Epithelial cell of prostate (primary cell): ENCODE data around the gene SRBD1.

Source experiments
- DNase-seq: peaks from one replicate; pipeline ENCODE4 v3.0.0-alpha.2; 2011; ENCODE audit warnings: low read depth, low spot score
- H3K27ac ChIP-seq: fragments of 450-650 bp; 2 replicates; pipeline ENCODE4 v1.5.1; 2017; ENCODE audit warnings: mild to moderate bottlenecking

The SRBD1 gene, protein sequence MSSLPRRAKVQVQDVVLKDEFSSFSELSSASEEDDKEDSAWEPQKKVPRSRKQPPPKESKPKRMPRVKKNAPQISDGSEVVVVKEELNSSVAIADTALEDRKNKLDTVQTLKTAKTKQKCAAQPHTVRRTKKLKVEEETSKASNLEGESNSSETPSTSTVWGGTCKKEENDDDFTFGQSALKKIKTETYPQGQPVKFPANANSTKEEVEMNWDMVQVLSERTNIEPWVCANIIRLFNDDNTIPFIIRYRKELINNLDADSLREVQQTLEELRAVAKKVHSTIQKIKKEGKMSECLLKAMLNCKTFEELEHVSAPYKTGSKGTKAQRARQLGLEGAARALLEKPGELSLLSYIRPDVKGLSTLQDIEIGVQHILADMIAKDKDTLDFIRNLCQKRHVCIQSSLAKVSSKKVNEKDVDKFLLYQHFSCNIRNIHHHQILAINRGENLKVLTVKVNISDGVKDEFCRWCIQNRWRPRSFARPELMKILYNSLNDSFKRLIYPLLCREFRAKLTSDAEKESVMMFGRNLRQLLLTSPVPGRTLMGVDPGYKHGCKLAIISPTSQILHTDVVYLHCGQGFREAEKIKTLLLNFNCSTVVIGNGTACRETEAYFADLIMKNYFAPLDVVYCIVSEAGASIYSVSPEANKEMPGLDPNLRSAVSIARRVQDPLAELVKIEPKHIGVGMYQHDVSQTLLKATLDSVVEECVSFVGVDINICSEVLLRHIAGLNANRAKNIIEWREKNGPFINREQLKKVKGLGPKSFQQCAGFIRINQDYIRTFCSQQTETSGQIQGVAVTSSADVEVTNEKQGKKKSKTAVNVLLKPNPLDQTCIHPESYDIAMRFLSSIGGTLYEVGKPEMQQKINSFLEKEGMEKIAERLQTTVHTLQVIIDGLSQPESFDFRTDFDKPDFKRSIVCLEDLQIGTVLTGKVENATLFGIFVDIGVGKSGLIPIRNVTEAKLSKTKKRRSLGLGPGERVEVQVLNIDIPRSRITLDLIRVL

DNA sequence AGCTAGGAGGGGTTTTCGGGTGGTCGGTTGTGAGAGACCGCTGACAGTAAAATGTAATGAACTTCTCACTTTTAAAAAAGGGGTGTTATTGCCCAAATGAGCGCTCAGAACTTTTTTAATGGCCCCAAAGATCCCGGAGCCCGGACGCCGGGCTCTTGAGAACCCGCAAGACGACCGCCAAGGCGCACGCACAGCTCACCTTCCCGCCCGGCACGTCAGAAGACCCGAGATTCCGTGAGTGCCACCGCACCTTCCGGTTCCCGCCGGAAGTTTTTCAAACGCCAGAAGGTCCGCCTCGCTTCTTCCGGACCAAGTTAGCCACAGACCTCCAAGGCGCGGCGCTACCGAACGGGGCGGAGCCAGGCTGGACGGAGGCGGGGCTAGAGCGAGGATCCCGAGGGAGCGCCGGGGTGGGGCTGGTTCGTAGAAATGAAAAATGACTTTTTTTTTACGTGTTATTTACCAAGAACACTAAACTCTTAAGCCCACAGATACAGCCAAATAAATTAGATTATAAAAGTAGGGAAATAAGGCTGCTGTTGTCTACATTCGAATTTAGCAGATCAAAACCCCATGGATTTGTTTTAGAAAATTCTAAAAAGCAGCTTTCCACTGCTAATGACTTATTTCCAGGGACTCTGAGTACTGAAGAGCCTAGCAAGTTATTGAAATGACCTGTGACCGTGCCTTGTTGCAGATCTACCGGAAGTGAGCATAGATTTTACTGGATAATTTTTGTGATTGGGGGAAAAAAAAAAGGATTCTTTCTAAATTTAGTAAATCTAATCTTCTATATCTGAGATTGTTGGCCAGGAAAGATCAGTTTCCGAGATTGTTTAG is at the start of gene SRBD1:
SRBD1 (minus strand) TSS at position 248 of the 840 bp plus-strand sequence. CDS start 5,826 bp downstream, outside the sequence.
- DNase-seq, result peak; percentile 67
- peak within 1 kb of the TSS; percentile 84 for H3K27ac ChIP-seq

DNA sequence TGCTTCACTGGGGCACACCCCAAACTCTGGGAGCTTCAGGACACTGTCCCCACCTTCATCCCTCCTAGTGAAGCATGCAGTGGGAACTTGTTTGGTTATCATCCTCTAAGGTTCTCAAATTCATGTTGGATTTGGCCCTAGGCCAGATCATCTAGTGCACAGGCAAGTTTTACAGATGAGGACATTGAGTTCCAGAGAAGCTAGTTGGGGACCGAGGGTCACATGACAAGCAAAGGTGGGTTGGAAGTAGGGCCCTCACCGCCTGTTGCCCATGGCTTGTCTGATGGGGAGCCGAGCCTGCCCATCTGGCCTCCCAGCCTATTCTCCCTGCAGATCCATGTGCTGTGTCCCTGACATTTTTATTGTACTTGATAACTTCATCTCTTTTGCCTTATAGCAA is 43.2 kb upstream of the SRBD1 start:
- no peak overlapping the region for H3K27ac ChIP-seq
- DNase-seq, result no peak

DNA sequence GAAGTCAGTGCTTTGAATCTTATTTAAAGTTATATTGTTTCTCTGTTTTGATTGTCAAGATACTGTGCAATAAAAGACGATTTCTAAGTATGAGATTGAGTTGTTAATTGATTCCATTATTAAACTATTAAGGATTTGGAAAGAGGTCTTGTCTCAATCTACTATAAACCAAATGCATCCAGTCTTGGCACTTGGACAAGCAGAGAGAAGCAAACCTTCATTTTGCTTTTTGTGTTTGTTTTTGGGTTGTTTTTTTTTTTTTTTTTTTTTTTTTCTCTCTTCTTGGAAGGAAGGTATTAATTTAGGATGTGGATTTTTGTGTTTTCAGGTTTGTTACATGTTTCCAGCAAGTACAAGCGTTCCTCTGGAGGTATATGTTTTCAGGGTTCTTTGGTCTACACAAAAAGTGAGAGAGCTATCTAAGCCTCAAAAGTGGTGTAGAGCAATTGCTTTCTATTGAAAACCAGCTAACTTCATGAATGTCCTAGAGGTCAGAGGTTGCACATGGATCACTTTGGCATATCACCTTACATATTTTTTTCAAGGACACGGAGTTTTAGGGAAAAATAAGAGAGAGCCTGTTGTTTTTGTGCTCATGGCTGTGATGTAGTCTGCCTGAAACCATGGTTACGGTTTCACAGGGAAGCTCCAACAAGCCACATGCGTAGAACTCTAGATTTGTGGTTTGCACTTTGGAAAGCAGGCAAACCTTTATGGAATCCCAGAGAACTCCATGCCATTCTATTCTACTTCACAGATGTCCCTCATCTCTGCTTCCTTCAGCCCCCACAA is 42.3 kb upstream of the SRBD1 start:
- no peak overlapping the region for H3K27ac ChIP-seq
- DNase-seq, result no peak

DNA sequence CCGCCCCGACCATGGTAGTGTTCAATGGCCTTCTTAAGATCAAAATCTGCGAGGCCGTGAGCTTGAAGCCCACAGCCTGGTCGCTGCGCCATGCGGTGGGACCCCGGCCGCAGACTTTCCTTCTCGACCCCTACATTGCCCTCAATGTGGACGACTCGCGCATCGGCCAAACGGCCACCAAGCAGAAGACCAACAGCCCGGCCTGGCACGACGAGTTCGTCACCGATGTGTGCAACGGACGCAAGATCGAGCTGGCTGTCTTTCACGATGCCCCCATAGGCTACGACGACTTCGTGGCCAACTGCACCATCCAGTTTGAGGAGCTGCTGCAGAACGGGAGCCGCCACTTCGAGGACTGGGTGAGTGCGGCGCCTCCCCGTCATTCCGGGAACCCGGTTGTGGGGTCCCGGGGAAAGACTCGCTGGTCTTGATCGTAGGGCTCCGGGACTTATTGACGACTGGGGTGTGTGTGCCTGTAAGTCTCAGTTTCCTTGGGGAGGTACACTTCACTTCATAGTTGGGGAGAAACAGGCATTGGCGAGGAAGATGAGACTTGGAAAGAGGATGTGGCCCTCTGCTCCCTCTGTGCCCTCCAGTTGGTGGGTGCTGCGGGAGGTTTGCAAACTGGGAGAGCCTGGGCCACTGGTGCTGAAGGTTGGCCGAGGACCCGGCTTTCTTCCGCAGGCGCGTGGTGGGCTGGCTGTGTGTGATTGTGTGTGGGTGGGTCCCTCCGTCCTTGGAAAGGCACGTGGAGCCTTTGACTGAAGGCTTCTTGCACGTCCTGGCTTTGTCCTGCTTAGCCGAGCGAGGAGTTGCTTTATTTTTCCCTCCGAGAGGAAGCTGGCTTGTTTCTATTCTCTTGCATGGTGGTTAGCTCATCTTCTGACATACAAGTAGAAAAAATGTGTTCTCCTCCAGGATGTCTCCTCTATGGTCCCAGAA is 41.3 kb upstream of the SRBD1 start:
- no peak overlapping the region for H3K27ac ChIP-seq
- DNase-seq, result no peak

DNA sequence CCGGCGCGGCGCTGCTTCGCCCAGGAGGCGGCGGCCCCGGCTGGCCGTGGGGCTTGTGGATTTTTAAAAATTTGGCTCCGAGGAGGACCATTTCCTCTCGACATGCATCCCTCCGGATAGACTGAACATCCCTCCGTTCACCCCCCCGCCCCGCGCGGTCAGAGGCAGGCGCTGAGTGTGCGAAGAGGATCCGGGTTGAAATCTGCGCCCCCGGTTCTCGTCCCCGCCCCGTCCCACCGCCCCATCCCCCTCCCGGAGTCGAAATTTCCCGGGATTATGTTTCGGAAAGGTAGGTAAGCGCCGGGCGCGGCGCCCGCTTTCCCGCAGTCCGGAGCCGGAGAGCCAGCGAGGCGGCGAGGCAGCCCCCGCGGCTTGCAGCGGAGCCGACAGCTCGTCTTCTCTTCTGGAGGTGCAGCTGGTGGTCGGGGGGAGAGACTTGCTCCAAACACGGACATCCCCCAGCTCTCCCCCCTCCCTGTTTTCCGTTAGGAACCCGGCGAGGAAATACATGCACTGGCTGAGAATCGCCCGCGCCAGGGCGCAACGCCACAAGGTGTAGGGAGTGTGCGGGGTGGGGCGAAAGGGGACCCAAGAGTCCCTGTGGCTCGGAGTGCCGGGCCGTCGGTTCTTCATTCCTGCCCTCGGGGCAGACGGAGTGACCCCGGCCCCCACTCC is 40.5 kb upstream of the SRBD1 start, which contains the start of gene PRKCE:
PRKCE (plus strand) TSS at position 261 of the 675 bp plus-strand sequence.
- DNase-seq, result no peak
- peak within 1 kb of the TSS; percentile 81 for H3K27ac ChIP-seq

DNA sequence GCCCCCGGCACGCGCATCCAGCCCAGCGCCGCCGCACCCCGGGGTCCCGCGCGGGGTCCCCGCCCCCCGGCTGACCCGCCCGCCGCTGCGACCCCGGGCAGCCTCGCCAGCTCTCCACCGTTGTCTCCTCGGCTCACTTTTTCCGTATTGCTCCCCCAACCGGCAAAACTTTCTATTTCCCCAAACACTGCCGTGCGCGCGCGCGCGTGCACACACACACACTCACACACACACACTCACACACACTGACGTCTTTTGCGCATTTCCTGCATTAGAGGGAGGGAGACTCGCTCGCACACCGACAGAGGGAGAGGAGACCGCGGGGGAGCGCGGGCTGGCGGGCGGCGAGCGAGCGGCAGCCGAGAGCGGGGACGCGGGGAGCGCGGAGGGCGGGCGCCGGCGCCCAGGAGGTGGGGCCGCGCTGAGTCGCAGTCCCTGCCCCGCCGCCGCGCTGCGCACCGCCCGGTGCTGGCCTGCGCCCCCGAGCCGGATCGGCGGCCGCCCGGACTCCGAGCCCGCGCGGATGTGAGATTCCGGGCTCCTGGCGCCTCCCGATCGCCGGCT is 39.9 kb upstream of the SRBD1 start:
- DNase-seq, result peak; percentile 88

DNA sequence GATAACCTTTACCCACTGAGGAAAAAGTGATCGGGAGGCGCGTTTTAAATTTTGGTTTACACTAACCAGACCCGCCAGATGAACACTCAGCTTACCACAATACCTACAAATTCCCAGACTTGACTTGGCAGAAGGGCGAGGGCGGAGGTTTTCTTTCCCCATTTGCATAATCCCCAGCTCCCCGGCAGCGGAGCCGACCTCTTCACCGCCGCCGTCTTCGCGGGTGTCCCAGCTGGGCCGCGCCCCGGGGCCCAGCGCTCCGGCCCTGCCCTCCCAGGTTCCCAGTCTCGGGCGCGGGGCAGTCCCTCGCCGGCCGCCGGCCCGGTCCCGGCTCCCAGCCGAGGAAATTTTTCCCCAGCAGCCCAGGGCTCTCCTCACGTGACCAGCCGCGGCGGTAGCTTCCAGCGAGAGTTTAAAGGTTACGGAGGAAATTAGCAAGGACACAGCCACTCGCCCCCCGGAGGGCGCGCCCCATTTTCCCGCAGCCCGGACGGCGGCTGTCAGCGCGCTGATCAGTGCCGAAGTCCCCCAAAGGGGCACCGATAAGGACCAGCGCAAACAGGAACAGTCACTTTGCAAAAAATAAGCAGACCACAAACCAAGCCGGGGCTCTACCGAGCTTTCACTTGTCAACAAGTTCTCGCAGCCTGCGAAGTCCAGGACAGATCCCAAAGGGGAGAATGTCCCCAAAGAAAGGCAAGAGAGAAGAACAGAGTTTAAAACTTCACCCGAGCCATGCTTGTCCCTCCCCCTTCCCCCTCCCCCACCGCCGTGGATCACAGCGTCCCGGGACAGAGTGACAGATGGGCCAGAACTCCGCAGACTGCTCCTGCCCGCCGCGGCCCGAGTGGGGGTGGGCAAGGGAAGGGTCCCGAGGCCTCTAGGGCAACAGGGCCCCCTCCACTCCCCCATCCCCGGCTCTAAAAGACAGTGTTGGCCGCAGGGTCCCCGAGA is 39.1 kb upstream of the SRBD1 start:
- H3K27ac ChIP-seq, result peak overlapping the region; percentile 81
- no peak for DNase-seq

More for the DNA sequence above, 39.9 kb upstream of the SRBD1 start:
- H3K27ac ChIP-seq, result peak overlapping the region; percentile 81

DNA sequence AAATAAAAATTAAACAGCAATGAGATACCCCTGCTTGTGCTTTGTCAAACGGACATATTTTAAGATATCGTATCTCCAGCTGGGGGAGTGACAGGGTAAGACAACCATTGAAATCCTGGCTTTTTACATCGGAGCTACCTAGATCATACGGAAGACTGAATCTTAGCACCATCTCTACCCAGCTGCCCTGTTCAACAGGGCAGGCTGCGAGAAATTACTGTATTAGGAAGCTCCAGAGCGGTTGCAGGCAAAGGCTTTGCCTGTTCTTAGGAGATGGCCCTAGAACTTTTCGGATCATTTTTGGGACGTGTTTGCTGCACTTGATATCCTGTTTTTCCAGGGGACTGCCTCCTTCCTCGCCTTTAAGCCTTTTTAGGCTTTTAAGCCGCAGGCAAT is 38.4 kb upstream of the SRBD1 start:
- no peak for DNase-seq
- peak overlapping the region; percentile 81 for H3K27ac ChIP-seq

DNA sequence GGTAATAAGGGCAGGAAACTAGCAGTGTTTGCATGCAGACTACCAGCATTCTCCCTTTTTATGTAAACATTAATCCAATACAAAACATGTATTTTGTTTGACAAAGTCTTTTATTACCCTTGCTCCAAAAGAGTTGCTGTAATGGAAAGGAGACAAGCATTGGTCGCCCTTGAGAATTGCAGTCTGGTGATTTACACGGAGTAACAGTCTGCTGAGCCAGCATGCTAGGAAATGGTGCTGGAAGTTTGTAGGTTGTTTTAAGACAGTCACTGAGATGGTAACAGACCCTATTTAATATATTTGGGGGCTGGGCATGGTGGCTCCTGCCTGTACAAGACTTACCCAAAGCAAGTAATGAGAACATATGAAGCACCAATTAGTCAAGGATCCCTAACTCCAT is 37.6 kb upstream of the SRBD1 start:
- H3K27ac ChIP-seq, result no peak overlapping the region
- no peak for DNase-seq

DNA sequence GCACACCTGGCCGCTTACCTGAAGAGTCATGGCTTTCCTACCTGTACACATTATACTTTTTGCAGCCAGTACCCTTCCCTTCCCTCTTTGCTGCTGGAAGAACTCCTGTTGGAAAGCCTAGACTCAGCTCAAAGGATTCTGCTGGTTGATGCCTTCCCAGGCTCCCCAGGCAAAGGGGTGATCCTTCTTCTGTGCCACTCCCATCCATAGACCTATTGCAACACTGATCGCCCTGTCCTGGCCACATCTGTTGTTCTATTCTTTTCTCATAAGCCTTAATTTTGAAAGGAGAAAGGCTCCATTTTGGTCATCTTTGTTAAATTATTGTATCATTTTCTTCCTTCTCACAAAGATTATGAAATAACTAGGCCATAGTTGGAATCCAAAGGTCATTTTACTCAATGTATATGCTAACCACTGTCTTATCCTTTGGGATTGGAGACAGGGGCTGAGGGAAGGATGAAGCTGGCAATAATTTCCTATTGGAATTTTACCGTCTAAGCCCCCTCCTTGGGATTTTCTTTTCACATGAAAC is 37.0 kb upstream of the SRBD1 start:
- DNase-seq, result no peak
- no peak overlapping the region for H3K27ac ChIP-seq

DNA sequence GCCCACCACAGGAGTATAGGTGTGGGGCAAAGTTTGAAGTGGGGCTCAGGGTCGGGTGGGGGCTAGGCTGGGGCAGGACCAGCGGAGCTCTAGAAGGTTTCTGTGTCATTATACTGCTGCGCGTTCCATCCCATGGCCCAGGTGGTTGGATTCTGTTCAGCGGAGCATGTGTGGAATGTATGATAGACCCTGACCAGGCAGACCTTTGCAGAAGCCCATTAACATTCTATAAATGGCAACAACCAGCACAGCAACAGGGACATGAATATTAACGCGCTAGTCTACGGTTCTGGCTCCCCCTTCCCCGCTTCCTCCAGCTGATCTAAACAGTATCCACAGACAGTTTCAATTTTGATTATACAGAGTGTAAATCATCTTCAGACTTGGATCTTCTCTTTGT is 36.3 kb upstream of the SRBD1 start:
- no peak for DNase-seq
- H3K27ac ChIP-seq, result no peak overlapping the region

DNA sequence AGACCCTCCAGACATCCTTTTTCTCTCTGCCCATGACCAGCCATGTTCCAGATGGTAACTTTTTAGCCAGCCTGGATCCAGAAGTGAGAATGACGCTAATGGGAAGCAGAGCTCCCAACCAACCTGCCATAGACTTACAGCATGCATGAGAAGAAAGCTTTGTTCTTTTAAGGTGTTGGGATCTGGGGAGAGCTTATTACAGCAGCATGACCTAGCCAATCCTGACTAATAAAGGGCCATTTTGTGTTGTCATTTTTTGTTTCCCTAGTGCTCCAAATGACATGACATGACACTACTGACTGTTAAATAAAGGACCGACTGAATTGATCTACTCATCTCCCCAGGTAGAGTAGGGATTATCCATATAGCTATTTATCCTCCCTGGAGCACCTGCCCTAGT is 35.2 kb upstream of the SRBD1 start:
- DNase-seq, result no peak

DNA sequence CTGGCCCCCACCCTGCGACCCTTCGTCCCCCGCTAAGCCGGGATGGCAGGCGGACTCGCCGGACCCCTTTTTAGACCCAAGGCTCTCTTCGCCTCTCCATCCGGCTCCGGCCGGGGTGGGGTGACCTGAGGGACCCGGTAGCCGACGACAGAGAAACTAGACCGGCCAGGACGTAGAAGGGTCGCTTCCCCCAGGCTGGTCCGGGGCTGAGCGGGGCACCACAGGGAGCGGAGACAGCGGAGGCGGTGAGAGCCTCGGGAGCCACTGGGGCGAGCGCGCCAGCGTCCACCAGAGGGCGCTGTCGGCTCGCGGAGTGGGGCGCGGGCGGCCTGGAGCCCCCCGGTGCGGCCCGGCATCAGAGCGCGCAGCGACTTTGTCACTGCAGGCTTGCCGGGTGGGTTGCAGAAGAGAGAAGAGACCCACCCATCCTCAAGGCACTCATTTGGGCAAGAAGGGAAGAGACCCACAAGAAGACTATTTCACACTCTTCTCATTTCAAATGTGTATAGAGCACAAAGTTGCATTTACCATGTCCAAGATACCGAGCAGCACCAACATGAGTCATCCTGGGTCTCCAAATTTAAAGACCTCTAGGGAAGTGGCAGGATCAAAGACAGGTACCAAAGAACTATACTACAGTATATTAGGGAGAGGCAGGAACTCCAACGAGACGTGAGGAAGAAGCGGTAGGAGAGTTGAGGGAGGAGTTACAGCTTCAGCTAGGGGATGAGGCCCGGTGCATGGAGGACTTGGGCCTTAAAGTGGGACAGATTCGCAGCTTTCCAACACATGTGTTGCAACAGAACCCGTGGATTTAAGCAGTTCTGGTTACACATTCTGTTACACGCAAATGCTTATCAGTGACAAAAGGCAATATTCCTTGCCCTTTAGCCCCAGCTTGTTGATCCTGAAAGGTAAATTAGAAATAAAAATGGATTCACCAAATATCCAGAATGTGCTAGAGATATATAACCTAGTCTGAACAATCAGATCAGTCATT is 32.8 kb upstream of the SRBD1 start:
- H3K27ac ChIP-seq, result no peak overlapping the region
- no peak for DNase-seq

More for the DNA sequence above, 35.2 kb upstream of the SRBD1 start:
- no peak overlapping the region for H3K27ac ChIP-seq

DNA sequence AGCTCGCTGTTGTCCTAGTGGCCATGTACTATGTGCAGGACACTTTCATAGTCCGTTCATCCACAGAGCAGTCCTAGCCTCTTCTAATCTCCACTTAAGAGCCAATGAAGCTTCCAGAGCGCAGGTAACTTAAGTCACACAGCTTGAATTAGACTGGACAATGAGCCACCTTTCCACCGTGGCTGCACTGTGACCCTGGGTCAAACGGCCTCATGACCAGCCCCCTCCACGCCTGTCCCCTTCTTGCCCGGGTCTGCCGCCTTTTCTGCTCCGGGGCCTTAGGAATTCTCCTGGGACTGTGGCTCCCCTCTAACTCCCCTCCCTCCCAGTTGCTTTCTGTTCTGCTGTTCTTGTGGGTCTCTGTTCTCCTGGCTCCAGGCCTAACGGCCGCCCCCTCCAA is 32.0 kb upstream of the SRBD1 start:
- DNase-seq, result no peak
- H3K27ac ChIP-seq, result no peak overlapping the region

DNA sequence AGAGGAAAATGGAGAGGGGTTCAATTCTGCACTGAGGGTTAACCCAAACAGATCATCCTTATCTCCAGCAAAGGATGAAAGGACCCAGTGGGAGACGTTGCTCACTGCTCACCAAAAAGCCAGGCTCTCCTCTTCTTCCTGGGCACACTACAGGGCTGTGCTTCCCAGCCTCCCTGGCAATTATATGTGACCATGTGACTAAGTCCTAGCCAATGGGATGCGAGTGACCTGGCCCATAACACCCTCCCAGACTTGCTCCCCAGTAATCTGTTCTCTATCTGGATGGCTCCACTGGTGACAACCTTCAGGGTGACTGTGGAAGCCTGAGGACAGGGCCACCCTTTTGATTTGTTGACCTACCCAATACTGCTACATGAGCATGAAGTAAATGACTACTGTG is 29.5 kb upstream of the SRBD1 start:
- H3K27ac ChIP-seq, result no peak overlapping the region
- DNase-seq, result no peak
